NCI-H187 (cell line): ENCODE data around the gene EPHA8.

Experiments
- DNase-seq, 2 experiments: peaks; one replicate each; lab custom pipeline; 2025; lab: John Stamatoyannopoulos, UW

EPHA8 gene

GRCh38 chr1:22592919-22593790 is 29.9 kb downstream of the EPHA8 start:
- DNase-seq: peak; percentile 48 to 76

- DNase-seq: no peak
Measured at GRCh38 chr1:22594396-22594795, 31.1 kb downstream of the EPHA8 start.

GRCh38 chr1:22595108-22595507 is 31.8 kb downstream of the EPHA8 start:
- no peak for DNase-seq

- no peak for DNase-seq
Measured at GRCh38 chr1:22597301-22597965, 34.1 kb downstream of the EPHA8 start.

GRCh38 chr1:22597996-22598395 is 34.7 kb downstream of the EPHA8 start:
- no peak for DNase-seq

GRCh38 chr1:22598736-22599135 is 35.4 kb downstream of the EPHA8 start:
- DNase-seq: no peak

GRCh38 chr1:22600071-22600816 is 37.0 kb downstream of the EPHA8 start:
- no peak for DNase-seq

GRCh38 chr1:22600817-22601605 is 37.7 kb downstream of the EPHA8 start:
- no peak for DNase-seq

- no peak for DNase-seq
Measured at GRCh38 chr1:22601610-22602009, 38.3 kb downstream of the EPHA8 start.

- no peak for DNase-seq
Measured at GRCh38 chr1:22602060-22602740, 38.9 kb downstream of the EPHA8 start.

- no peak for DNase-seq
Measured at GRCh38 chr1:22606161-22606560, 42.9 kb downstream of the EPHA8 start.

- DNase-seq: no peak
Measured at GRCh38 chr1:22607154-22607553, 43.9 kb downstream of the EPHA8 start.

- DNase-seq: no peak
Measured at GRCh38 chr1:22608361-22608760, 45.1 kb downstream of the EPHA8 start.

GRCh38 chr1:22609291-22609690 is 46.0 kb downstream of the EPHA8 start:
- DNase-seq: no peak

GRCh38 chr1:22611530-22611947 is 48.2 kb downstream of the EPHA8 start:
- DNase-seq: no peak

- peak; percentile 50 to 75 for DNase-seq
Measured at GRCh38 chr1:22612671-22613571, 49.6 kb downstream of the EPHA8 start.

- DNase-seq: no peak
Measured at GRCh38 chr1:22613572-22613918, 50.3 kb downstream of the EPHA8 start.

GRCh38 chr1:22613951-22614350 is 50.7 kb downstream of the EPHA8 start:
- DNase-seq: no peak

GRCh38 chr1:22615886-22616285 is 52.6 kb downstream of the EPHA8 start:
- DNase-seq: no peak

- DNase-seq: no peak
Measured at GRCh38 chr1:22616571-22616970, 53.3 kb downstream of the EPHA8 start.
